K562 treated with DMSO at 1 percent for 12 hours (cell line): ENCODE measurements around the gene ING1. TPM values are rescaled to one million over a fixed set of nuclear protein-coding genes. Genes with fewer than 3 reads are reported as not detected.

Experiments
- total RNA-seq: library from RNA; unstranded; fragments of 300-600 nt; gene quantifications from 2 replicates; pipeline ENCODE4 v1.2.3, GENCODE V29; 2022; ENCODE audit not compliant: insufficient read depth

ING1 gene
- total RNA-seq = 12.0 and 18.3 TPM in 2 replicates

GRCh38 chr13:110713642-110713952 is at the start of gene ING1:
Gene ING1 (plus strand): TSS chr13:110713700. CDS start chr13:110714150, 450 bp downstream.

GRCh38 chr13:110705826-110706569 is 7.5 kb upstream of the ING1 start, which contains the start of gene CARS2:
Gene CARS2 (minus strand): TSS chr13:110706116. CDS start chr13:110706093, 23 bp downstream.

Other genes starting within 250 kb of the ING1 start
- 6.9 and 11.1 TPM in 2 replicates for gene RAB20, start 152.0 kb upstream of the ING1 start, total RNA-seq
- 19.4 and 24.4 TPM in 2 replicates for gene NAXD, start 98.2 kb upstream of the ING1 start, total RNA-seq
- gene CARS2, start 7.6 kb upstream of the ING1 start, total RNA-seq = 20.2 and 34.0 TPM in 2 replicates
- 26.5 and 47.1 TPM in 2 replicates for gene ANKRD10, start 201.4 kb downstream of the ING1 start, total RNA-seq